KMS-11 (cell line): ENCODE results near the gene OAS1.

Experiments
- H2AFZ ChIP-seq: fragments of 200-600 bp; sonication (generic); 2 replicates; pipeline ENCODE4 v1.6.1; 2016; ENCODE audit warnings: antibody characterized with exemption, mixed run types, low read depth
- H3K27ac ChIP-seq: fragments of 200-600 bp; sonication (generic); 2 replicates; pipeline ENCODE4 v1.6.1; 2016; ENCODE audit warnings: mild to moderate bottlenecking, mixed run types
- H3K27me3 ChIP-seq: fragments of 200-600 bp; sonication (generic); 2 replicates; pipeline ENCODE4 v1.6.1; 2017; ENCODE audit warnings: mild to moderate bottlenecking, low read depth, mixed run types, moderate library complexity; ENCODE audit not compliant: insufficient read depth
- H3K36me3 ChIP-seq: fragments of 200-600 bp; sonication (generic); 2 replicates; pipeline ENCODE4 v1.6.1; 2017; ENCODE audit warnings: mild to moderate bottlenecking, mixed run types; ENCODE audit not compliant: insufficient read depth
- H3K4me1 ChIP-seq: fragments of 200-600 bp; sonication (generic); 2 replicates; pipeline ENCODE4 v1.6.1; 2016; ENCODE audit warnings: mild to moderate bottlenecking, low read depth, mixed run types; ENCODE audit not compliant: poor library complexity, severe bottlenecking
- H3K4me2 ChIP-seq: fragments of 200-600 bp; sonication (generic); 2 replicates; pipeline ENCODE4 v1.7.0; 2016; ENCODE audit warnings: mild to moderate bottlenecking, mixed run types
- H3K4me3 ChIP-seq: fragments of 200-600 bp; sonication (generic); IDR thresholded peaks from 2 replicates; pipeline ENCODE4 v1.6.1; 2017; ENCODE audit warnings: low read depth, low read length, mixed read lengths; ENCODE audit not compliant: insufficient read depth
- H3K79me2 ChIP-seq: fragments of 200-600 bp; sonication (generic); 2 replicates; pipeline ENCODE4 v1.6.1; 2016; ENCODE audit warnings: low read depth, mixed run types; ENCODE audit not compliant: insufficient read depth
- H3K9ac ChIP-seq: fragments of 200-600 bp; sonication (generic); 2 replicates; pipeline ENCODE4 v1.6.1; 2016; ENCODE audit warnings: mild to moderate bottlenecking, mixed run types
- H4K20me1 ChIP-seq: fragments of 200-600 bp; sonication (generic); 2 replicates; pipeline ENCODE4 v1.6.1; 2016; ENCODE audit warnings: mild to moderate bottlenecking, mixed run types; ENCODE audit not compliant: insufficient read depth
- TF ChIP-seq, protein P1 (sequence below): fragments of 200-600 bp; sonication (generic); conservative IDR thresholded peaks from 2 replicates; pipeline ENCODE4 v1.6.1; 2017; ENCODE audit warnings: low read depth, mild to moderate bottlenecking, antibody characterized with exemption, low read length, moderate library complexity, mixed read lengths

OAS1 gene

DNA sequence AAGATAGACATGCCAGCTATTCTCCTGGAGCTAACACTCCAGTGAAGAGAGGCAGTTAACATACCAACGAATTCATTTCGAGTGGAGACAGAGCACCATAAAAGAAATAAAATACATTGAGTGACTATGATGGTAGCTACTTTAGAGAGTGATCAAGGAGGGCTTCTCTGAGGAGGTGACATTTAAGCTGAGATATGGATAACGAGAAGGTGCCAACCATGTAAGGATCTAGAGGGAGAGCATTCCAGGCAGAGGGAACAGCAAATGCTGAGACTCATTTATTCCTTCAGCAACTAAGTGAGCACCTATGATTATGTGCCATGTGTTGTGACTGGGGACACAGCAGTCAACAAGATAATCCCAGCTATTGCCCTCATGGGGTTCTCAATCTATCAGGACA is 28.3 kb upstream of the OAS1 start:
- H3K79me2 ChIP-seq: no peaks in the 10 kb centered on the region
- no peaks in the 10 kb centered on the region for H3K36me3 ChIP-seq
- H3K4me3 ChIP-seq: no peak overlapping the region
- H3K27me3 ChIP-seq: no peaks in the 10 kb centered on the region
- H3K4me1 ChIP-seq: no peaks in the 10 kb centered on the region
- no peak overlapping the region for H3K4me2 ChIP-seq
- H3K9ac ChIP-seq: no peak overlapping the region
- H3K27ac ChIP-seq: no peak overlapping the region
- H4K20me1 ChIP-seq: no peaks in the 10 kb centered on the region
- TF ChIP-seq, protein P1, sequence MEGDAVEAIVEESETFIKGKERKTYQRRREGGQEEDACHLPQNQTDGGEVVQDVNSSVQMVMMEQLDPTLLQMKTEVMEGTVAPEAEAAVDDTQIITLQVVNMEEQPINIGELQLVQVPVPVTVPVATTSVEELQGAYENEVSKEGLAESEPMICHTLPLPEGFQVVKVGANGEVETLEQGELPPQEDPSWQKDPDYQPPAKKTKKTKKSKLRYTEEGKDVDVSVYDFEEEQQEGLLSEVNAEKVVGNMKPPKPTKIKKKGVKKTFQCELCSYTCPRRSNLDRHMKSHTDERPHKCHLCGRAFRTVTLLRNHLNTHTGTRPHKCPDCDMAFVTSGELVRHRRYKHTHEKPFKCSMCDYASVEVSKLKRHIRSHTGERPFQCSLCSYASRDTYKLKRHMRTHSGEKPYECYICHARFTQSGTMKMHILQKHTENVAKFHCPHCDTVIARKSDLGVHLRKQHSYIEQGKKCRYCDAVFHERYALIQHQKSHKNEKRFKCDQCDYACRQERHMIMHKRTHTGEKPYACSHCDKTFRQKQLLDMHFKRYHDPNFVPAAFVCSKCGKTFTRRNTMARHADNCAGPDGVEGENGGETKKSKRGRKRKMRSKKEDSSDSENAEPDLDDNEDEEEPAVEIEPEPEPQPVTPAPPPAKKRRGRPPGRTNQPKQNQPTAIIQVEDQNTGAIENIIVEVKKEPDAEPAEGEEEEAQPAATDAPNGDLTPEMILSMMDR: no peak
- H2AFZ ChIP-seq: no peak overlapping the region

DNA sequence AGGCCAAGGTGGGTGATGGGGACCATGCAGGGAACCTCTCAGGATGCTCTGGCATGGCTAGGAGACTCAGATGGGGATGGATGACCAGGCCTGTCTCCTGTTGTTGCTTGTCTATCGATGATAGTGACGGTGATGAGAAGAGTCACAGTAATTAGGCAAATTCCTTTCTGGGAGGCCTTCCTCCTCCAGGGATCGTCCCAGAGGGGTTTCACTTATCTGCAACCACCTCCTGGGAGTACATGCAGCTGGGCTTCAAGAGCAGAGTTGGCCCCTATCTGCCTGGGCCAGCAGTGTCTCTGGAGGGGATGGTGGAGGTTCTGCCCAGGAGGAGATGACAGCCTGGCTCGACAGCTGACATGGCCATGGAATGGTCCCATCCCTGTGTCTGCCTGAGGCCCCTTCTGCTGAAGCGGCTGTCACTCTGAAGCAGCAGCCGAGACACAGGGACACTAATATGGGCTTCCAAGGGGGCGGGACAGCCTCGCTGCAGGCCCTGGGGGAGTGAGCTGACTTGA is 27.5 kb upstream of the OAS1 start:
- Histone ChIP-seq H3K4me2 (no peak overlapping the region), H3K4me1 (no peaks in the 10 kb centered on the region), H3K9ac (no peak overlapping the region), H4K20me1 (no peaks in the 10 kb centered on the region), H3K4me3 (no peak overlapping the region), H2AFZ (no peak overlapping the region), H3K27ac (no peak overlapping the region), H3K27me3 (no peaks in the 10 kb centered on the region), H3K79me2 (no peaks in the 10 kb centered on the region), H3K36me3 (no peaks in the 10 kb centered on the region)
- TF ChIP-seq, protein P1: no peak

DNA sequence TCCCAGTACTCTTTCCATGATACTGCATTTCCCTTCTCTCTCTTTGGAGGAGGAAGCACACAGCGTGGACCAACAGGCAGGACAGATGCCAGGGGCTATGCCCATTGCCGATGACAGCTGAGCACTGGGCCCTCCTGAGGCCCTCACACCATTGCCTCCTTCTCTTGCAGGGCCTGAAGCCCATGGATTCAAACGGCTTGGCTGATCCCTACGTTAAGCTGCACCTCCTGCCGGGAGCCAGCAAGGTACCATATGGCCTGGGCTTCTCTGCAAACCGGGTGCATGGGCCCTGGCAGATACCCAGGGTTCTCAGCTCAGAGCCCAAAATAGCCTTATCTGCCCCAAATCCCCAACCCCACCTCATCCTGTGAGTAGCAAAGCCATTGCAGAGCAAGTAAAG is 25.2 kb upstream of the OAS1 start:
- no peaks in the 10 kb centered on the region for H3K4me1 ChIP-seq
- H3K9ac ChIP-seq: no peak overlapping the region
- H3K27ac ChIP-seq: no peak overlapping the region
- no peaks in the 10 kb centered on the region for H3K36me3 ChIP-seq
- no peaks in the 10 kb centered on the region for H3K79me2 ChIP-seq
- TF ChIP-seq, protein P1: no peak
- no peaks in the 10 kb centered on the region for H4K20me1 ChIP-seq
- H3K27me3 ChIP-seq: no peaks in the 10 kb centered on the region
- no peak overlapping the region for H3K4me3 ChIP-seq
- no peak overlapping the region for H3K4me2 ChIP-seq
- no peak overlapping the region for H2AFZ ChIP-seq

DNA sequence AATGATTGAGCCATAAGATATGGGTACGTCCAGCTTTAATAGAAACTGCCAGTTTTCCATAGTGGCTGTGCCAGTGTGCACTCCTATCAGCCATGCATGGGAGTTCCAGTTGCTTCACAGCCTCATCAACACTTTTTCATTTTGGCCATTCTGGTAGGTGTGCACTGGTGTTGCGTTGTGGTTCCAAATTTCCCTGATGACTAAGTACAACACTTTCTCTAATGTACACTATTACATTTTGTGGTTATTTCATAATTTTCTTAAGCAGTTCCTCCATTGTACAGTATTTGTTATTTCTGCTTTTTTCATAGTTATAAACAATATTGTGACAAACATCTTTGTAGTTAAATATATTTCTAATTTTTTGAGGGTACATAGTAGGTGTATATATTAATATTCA is 21.5 kb upstream of the OAS1 start:
- Histone ChIP-seq H4K20me1 (no peaks in the 10 kb centered on the region), H3K79me2 (no peaks in the 10 kb centered on the region), H3K27ac (no peak overlapping the region), H3K4me3 (no peak overlapping the region), H3K36me3 (no peaks in the 10 kb centered on the region), H2AFZ (no peak overlapping the region), H3K4me1 (no peaks in the 10 kb centered on the region), H3K27me3 (no peaks in the 10 kb centered on the region), H3K4me2 (no peak overlapping the region), H3K9ac (no peak overlapping the region)
- TF ChIP-seq, protein P1: no peak

DNA sequence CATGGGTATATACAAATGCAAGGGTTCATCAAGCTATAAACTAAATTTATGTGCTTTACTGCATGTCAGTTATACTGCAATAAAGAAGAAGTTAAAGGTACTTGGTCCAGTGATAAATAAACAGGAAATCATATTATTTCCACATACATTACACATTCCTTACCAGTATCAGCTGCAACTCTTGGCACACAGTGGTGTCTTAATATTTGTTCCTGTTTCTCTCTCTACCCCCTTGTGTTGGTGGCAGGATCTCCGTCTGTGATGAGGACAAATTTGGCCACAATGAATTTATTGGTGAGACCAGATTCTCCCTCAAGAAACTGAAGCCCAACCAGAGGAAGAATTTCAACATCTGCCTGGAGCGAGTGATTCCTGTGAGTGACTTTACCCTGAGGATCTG is 19.2 kb upstream of the OAS1 start:
- H3K79me2 ChIP-seq: no peaks in the 10 kb centered on the region
- H3K9ac ChIP-seq: no peak overlapping the region
- TF ChIP-seq, protein P1: no peak
- H4K20me1 ChIP-seq: no peaks in the 10 kb centered on the region
- H3K27me3 ChIP-seq: no peaks in the 10 kb centered on the region
- no peaks in the 10 kb centered on the region for H3K4me1 ChIP-seq
- H3K36me3 ChIP-seq: no peaks in the 10 kb centered on the region
- no peak overlapping the region for H3K4me2 ChIP-seq
- no peak overlapping the region for H3K27ac ChIP-seq
- no peak overlapping the region for H3K4me3 ChIP-seq
- no peak overlapping the region for H2AFZ ChIP-seq
